ENCODE results near the gene LRGUK.
A peak's percentile ranks its signal among the peaks of the same experiment; 100 is the strongest.
"Not testable (repeated sequence)": the region's sequence is repeated elsewhere in the genome, so short reads cannot be mapped to it uniquely, and the experiment has no call there.

The LRGUK gene

DNA sequence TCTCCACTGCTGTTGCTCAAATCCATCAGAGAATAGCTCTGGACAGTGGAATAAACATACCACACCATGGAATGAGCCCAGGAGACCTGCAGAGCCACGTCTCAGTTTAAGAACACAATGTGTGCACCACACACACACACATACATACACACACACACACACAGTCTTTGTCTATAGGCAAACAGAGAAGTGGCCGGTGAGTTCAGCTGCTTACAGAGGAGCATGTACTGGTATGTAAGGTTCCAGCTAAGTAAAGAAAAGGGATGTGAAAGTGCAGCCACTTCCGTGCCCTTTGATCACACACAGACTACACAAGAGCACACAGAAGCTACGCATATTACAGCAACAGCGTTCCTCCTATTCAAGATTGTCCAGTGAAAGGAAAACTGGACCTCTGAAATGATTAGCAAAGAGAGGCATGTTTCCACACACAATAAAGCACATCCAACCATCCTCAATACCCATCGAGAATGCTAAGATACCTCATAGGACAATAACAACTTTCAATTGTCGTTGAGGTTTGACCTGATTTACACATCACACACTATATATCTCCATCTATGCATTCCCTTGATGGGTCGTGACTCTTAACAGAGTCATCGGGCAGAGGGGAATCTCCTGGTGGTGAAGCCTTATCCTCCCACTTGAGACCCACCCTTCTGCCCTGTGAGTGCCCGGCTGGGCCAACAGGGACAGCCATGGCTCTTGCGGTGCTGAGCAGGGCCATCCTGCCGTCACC lies 166.0 kb downstream of the LRGUK start:
- H3K4me2 ChIP-seq: peak overlapping the region; percentile 50 to 81 (median 69)
- H3K9me3 ChIP-seq (replicated peaks in 1 of 11): peaks cover 0 to 19% (median 12%) of the 10 kb centered on the region in 11 experiments; a peak in 12 of 22 replicates
- H3K4me1 ChIP-seq: peaks cover 19 to 24% (median 21%) of the 10 kb centered on the region in 10 experiments
- no peaks in the 10 kb centered on the region for H3K27me3 ChIP-seq
- H4K20me1 ChIP-seq: no peaks in the 10 kb centered on the region
- peak in 1 of 11 experiments; percentile 39; a peak in 1 of 22 replicates for TF ChIP-seq Cebpa-rat (IDR thresholded peaks at IDR 0.05)
- H3K36me3 ChIP-seq: peaks cover 42 to 73% (median 51%) of the 10 kb centered on the region in 11 experiments
- H3K4me3 ChIP-seq: no peak overlapping the region
- H3K9ac ChIP-seq: peak overlapping the region in 2 of 11 experiments; percentile 6 to 27; a peak in 4 of 22 replicates
- H3K27ac ChIP-seq: peak overlapping the region in 10 of 11 experiments; percentile 9 to 69 (median 54); a peak in 16 of 22 replicates

DNA sequence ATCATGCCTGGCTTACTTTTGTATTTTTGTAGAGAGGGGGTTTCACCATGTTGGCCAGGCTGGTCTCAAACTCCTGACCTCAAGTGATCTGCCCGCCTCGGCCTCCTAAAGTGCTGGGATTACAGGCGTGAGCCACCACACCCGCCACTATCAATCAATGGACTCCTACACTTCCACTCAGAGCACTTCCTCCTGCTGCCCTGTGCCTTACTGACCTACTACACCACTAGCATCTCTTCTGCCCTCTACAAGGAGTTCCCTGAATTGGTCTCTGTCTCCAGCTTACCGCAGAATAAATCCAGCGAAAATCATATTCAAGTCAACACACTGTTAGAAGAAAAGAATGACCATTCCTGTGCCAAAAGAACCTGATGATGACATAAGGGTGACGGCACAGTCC lies 168.8 kb downstream of the LRGUK start:
- H3K27ac ChIP-seq, H3K4me2 ChIP-seq, H3K4me3 ChIP-seq, H4K20me1 ChIP-seq, H3K9ac ChIP-seq, H3K27me3 ChIP-seq: not testable (repeated sequence)
- Histone ChIP-seq H3K9me3 (replicated peaks in 1 of 11) (peaks cover 0 to 17% (median 12%) of the 10 kb centered on the region in 11 experiments; a peak in 11 of 22 replicates), H3K4me1 (peaks cover 19 to 22% (median 21%) of the 10 kb centered on the region in 10 experiments), H3K36me3 (peaks cover 66 to 89% (median 71%) of the 10 kb centered on the region in 11 experiments)

DNA sequence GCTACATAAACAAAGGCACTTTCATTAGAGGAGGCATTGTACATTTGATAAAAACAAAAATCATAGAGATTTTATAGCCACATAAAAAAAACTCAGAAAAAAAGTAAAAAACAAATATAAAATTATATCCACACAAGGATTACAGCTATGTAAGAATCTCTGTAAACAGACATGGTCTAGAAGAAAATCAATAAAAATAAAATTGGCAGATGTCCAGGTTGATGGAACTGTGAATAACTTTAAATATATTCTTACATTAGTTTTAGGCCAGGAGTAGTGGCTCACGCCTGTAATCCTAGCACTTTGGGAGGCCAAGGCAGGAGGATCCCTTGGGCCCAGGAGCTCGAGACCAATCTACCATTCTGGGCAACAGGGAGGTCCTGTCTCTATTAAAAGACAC lies 170.3 kb downstream of the LRGUK start:
- H3K9ac ChIP-seq: no peak overlapping the region
- H3K36me3 ChIP-seq: peaks cover 78 to 91% (median 84%) of the 10 kb centered on the region in 11 experiments
- TF ChIP-seq Cebpa-rat (IDR thresholded peaks at IDR 0.05): no peak
- H3K27ac ChIP-seq: no peak overlapping the region
- no peaks in the 10 kb centered on the region for H4K20me1 ChIP-seq
- peaks cover 16 to 18% (median 18%) of the 10 kb centered on the region in 10 experiments for H3K4me1 ChIP-seq
- peaks cover 0 to 17% (median 12%) of the 10 kb centered on the region in 11 experiments; a peak in 11 of 22 replicates for H3K9me3 ChIP-seq (replicated peaks in 1 of 11)
- no peak overlapping the region for H3K4me3 ChIP-seq
- no peak overlapping the region for H3K4me2 ChIP-seq
- no peaks in the 10 kb centered on the region for H3K27me3 ChIP-seq

DNA sequence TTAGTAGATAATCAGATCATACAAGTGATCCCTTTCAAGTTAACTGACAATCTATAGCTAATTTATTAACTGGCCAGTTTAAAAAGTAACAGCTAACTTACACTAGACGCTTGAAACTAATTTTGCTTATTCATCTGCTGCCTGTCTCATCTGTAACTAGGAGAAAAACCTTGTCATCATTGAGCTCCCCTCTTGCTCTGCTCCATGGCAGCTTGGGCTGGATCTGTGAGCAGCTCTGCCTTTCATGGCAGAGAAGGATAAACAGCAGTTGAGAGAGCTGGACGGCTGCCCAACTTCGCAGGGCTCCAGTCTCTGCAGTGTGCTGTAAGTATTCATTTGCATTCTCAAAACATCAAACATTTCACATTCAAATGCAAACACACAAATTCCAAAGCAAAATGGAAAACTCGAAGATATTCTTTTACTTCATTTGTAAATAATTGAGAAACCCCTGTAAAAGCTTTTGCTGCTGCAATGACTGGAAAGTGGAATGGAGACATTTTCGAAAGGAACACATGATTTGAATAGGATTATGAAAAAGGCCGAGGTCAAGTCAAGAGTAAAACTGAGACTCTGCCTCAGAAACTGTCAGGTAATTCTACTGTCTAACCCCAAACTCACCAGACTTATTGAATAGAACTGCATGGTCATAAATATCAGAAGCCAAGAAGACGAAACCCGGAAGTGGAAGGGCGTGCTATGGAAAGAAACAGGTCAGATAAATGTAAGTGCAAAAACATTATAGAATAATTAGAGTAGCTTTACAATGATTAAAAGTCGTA lies 172.0 kb downstream of the LRGUK start:
- H4K20me1 ChIP-seq: no peaks in the 10 kb centered on the region
- peaks cover 89 to 100% (median 97%) of the 10 kb centered on the region in 11 experiments for H3K36me3 ChIP-seq
- H3K4me2 ChIP-seq: no peak overlapping the region
- peaks cover 0 to 2% (median 2%) of the 10 kb centered on the region in 10 experiments; a peak in 14 of 20 replicates for H3K4me1 ChIP-seq
- no peaks in the 10 kb centered on the region for H3K27me3 ChIP-seq
- H3K27ac ChIP-seq: no peak overlapping the region
- H3K9ac ChIP-seq: no peak overlapping the region
- TF ChIP-seq Cebpa-rat (IDR thresholded peaks at IDR 0.05): no peak
- peaks cover 0 to 17% (median 12%) of the 10 kb centered on the region in 11 experiments; a peak in 11 of 22 replicates for H3K9me3 ChIP-seq (replicated peaks in 1 of 11)
- H3K4me3 ChIP-seq: no peak overlapping the region

DNA sequence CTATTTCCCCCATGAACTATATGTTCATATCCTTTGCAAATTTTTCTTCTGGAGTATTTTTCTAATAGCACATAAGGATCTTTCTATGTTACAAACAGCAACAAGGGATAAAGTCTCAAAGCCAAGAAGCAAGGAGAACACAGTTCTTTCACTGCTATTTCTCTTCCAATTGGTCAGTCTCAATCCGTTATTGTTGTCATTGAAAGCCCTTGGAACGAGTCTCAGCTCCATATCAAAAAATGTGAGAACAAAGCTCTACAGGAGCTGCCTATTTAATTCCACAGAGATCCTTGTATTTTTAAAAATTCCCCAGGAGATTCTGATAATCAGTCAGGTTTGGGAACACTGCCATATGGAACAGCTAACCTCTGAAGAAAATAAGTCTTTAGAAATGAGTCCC lies 173.8 kb downstream of the LRGUK start:
- Histone ChIP-seq H3K4me2 (no peak overlapping the region), H3K4me1 (no peaks in the 10 kb centered on the region), H3K9ac (no peak overlapping the region), H4K20me1 (no peaks in the 10 kb centered on the region), H3K27ac (no peak overlapping the region), H3K4me3 (no peak overlapping the region), H3K27me3 (no peaks in the 10 kb centered on the region), H3K36me3 (peaks cover 89 to 100% (median 97%) of the 10 kb centered on the region in 11 experiments), H3K9me3 (replicated peaks in 1 of 11) (peaks cover 0 to 5% (median 3%) of the 10 kb centered on the region in 11 experiments; a peak in 6 of 22 replicates)
- TF ChIP-seq Cebpa-rat (IDR thresholded peaks at IDR 0.05): no peak

DNA sequence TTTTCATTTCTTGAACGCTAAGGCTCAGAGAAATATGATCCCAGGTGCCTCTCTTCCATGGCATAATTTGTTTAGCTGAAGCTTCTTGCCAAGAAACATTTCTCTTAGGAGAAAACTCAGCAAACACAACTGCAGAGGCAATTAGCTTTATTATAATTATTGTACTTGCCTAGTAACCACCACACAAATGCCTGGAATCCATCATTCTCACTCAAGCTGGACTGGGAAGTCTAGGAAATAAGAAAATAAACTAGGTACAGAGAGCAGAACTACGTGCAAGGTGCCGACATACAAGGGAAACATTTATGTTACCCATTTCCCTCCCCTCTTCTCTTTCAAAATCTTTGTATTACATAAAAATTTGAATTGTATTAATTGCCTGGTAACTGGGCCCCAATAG lies 174.5 kb downstream of the LRGUK start:
- Histone ChIP-seq H4K20me1 (no peaks in the 10 kb centered on the region), H3K9ac (no peak overlapping the region), H3K4me1 (no peaks in the 10 kb centered on the region), H3K9me3 (replicated peaks in 1 of 11) (no peaks in the 10 kb centered on the region), H3K27ac (no peak overlapping the region), H3K27me3 (no peaks in the 10 kb centered on the region), H3K36me3 (peaks cover 84 to 100% (median 97%) of the 10 kb centered on the region in 11 experiments), H3K4me2 (no peak overlapping the region), H3K4me3 (no peak overlapping the region)
- TF ChIP-seq Cebpa-rat (IDR thresholded peaks at IDR 0.05): no peak

DNA sequence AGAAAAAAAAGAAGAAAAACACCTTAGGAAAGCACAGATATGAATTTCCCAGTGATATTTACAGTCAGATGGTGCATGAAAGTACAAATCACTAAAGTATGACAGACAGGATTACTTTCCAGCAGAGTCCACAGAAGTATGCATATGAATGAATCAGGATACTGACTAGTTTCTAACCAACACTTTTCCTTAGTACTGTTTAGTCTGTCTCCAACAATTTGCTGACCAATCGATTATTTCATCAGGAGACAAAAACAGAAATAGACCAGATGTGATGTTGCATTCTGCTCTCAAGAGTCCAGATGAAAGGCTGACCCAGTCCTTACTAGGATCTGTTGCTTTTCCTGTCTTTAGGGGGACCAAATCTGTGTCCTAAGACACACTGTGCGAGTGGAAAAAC lies 175.0 kb downstream of the LRGUK start:
- H3K4me2 ChIP-seq: no peak overlapping the region
- H3K27ac ChIP-seq: no peak overlapping the region
- H3K27me3 ChIP-seq: no peaks in the 10 kb centered on the region
- H3K9ac ChIP-seq: no peak overlapping the region
- no peaks in the 10 kb centered on the region for H3K9me3 ChIP-seq (replicated peaks in 1 of 11)
- TF ChIP-seq Cebpa-rat (IDR thresholded peaks at IDR 0.05): no peak
- no peaks in the 10 kb centered on the region for H4K20me1 ChIP-seq
- peaks cover 79 to 100% (median 95%) of the 10 kb centered on the region in 11 experiments for H3K36me3 ChIP-seq
- no peaks in the 10 kb centered on the region for H3K4me1 ChIP-seq
- no peak overlapping the region for H3K4me3 ChIP-seq

DNA sequence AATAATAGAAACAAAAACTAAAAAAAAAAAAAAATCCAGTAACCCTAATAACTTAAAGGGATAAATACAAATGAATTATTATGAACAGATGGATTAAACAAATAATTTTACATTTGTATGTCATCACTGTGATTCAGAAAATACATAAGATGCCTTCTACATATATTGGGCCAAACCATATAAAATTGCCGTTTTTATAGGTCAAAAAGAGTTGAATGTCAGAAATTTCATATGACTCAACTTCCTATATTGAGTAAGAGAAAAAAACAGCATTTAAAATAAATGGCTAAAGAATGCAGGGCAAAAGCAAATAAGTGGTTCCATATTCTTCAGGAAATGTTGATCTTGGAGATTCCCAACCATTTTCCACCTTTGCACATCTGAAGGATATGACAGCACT lies 180.2 kb downstream of the LRGUK start:
- Histone ChIP-seq H3K4me1 (peaks cover 0 to 28% (median 8%) of the 10 kb centered on the region in 10 experiments; a peak in 14 of 20 replicates), H3K9ac (no peak overlapping the region), H3K27ac (no peak overlapping the region), H3K4me2 (peak overlapping the region in 1 of 11 experiments; percentile 5; a peak in 1 of 22 replicates), H4K20me1 (no peaks in the 10 kb centered on the region; a peak in 1 of 22 replicates), H3K27me3 (no peaks in the 10 kb centered on the region), H3K9me3 (replicated peaks in 1 of 11) (no peaks in the 10 kb centered on the region), H3K36me3 (peaks cover 62 to 80% (median 73%) of the 10 kb centered on the region in 11 experiments), H3K4me3 (no peak overlapping the region)
- TF ChIP-seq Cebpa-rat (IDR thresholded peaks at IDR 0.05): no peak

DNA sequence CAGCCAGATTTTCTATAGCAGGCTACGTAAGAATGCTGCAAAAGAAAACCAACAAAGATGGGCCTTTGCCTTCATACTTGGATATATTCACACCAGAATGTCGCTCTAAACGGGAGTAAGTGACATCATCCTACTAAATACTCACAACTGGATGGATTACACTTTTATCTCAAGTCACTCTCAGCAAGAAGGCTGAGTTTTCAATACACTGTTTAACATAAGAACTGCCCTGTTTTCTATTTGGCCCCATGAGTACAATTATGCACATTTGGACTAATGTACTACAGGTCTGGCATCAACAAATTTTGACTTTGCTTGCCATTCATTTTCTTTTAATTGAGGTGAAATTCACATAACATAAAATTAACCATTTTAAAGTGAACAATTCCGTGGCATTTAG lies 181.4 kb downstream of the LRGUK start:
- H3K4me1 ChIP-seq: peaks cover 0 to 39% (median 8%) of the 10 kb centered on the region in 10 experiments; a peak in 14 of 20 replicates
- no peak overlapping the region for H3K9ac ChIP-seq
- peaks cover 50 to 74% (median 64%) of the 10 kb centered on the region in 11 experiments for H3K36me3 ChIP-seq
- no peaks in the 10 kb centered on the region for H3K9me3 ChIP-seq (replicated peaks in 1 of 11)
- no peak for TF ChIP-seq Cebpa-rat (IDR thresholded peaks at IDR 0.05)
- H3K27me3 ChIP-seq: no peaks in the 10 kb centered on the region
- no peak overlapping the region for H3K27ac ChIP-seq
- no peaks in the 10 kb centered on the region; a peak in 1 of 22 replicates for H4K20me1 ChIP-seq
- no peak overlapping the region for H3K4me3 ChIP-seq
- H3K4me2 ChIP-seq: peak overlapping the region in 1 of 11 experiments; percentile 60; a peak in 1 of 22 replicates
